Osteocyte (in vitro differentiated cells): ENCODE results near the gene MOG. TPM values are rescaled to one million over a fixed set of nuclear protein-coding genes. Genes with fewer than 3 reads are reported as not detected.

Source experiments
- DNase-seq: peaks from one replicate; pipeline ENCODE4 v3.0.0; 2021; ENCODE audit warnings: mixed read lengths; ENCODE audit not compliant: unreplicated experiment; ENCODE audit errors: extremely low spot score
- H3K27ac Mint-ChIP-seq: one replicate; pipeline ENCODE4 v1.8.0; 2021; ENCODE audit warnings: mild to moderate bottlenecking, mixed read lengths; ENCODE audit not compliant: unreplicated experiment
- H3K27me3 Mint-ChIP-seq: one replicate; pipeline ENCODE4 v1.8.0; 2021; ENCODE audit warnings: mixed read lengths; ENCODE audit not compliant: unreplicated experiment
- H3K36me3 Mint-ChIP-seq: one replicate; pipeline ENCODE4 v1.8.0; 2021; ENCODE audit warnings: mixed read lengths; ENCODE audit not compliant: unreplicated experiment
- H3K4me1 Mint-ChIP-seq: one replicate; pipeline ENCODE4 v1.8.0; 2021; ENCODE audit warnings: mixed read lengths; ENCODE audit not compliant: unreplicated experiment
- H3K4me3 Mint-ChIP-seq: one replicate; pipeline ENCODE4 v1.8.0; 2021; ENCODE audit warnings: mild to moderate bottlenecking, moderate library complexity, mixed read lengths; ENCODE audit not compliant: unreplicated experiment
- H3K9me3 Mint-ChIP-seq: one replicate; pipeline ENCODE4 v1.8.0; 2021; ENCODE audit warnings: mixed read lengths; ENCODE audit not compliant: unreplicated experiment
- total RNA-seq: library from RNA; stranded (reverse); gene quantifications from 2 replicates; pipeline ENCODE4 v1.2.1, GENCODE V29; 2021
- TF ChIP-seq, protein P1 (sequence below): fragments of 200-600 bp; sonication (generic); IDR thresholded peaks from 2 replicates; pipeline ENCODE4 v1.5.0; 2021; ENCODE audit warnings: antibody characterized with exemption, mild to moderate bottlenecking, moderate library complexity

Gene MOG
- total RNA-seq, 1 donor from 2014 or later: not detected

DNA sequence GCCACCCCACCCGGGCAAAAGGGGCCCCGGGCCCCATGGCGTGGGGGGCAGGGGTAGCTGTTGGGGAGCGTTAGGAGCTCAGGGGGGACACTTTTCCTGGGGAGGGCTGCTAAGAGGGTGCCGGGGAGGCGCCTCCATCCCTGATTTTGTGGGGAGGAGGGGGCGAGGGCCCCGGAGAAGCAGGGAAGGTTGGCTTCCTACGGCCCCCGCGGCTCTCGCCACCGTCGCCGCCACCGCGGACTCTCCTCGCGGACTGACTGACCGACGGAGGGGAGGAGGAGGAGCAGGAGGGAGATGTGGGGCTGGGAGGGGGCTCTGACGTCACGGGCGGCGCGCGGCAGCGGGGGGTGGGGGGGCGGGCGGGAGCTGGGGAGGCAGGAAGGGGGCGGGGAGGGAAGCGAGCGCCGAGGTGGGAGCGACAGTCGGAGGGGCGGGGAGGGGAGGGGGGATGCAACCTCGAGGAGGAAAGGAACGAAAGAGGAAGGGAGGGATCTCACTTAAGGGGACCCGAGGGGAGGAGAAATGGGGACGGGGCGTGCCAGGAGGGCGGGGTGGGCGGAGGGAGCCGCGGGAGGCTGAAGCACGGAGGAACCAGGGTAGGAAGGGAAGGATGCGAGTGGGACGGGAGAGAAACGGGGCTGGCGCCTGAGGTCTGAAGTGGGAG lies 29.0 kb upstream of the MOG start:
- H3K4me1 Mint-ChIP-seq: peaks cover 70% of the 10 kb centered on the region
- H3K9me3 Mint-ChIP-seq: no peaks in the 10 kb centered on the region
- TF ChIP-seq, protein P1, sequence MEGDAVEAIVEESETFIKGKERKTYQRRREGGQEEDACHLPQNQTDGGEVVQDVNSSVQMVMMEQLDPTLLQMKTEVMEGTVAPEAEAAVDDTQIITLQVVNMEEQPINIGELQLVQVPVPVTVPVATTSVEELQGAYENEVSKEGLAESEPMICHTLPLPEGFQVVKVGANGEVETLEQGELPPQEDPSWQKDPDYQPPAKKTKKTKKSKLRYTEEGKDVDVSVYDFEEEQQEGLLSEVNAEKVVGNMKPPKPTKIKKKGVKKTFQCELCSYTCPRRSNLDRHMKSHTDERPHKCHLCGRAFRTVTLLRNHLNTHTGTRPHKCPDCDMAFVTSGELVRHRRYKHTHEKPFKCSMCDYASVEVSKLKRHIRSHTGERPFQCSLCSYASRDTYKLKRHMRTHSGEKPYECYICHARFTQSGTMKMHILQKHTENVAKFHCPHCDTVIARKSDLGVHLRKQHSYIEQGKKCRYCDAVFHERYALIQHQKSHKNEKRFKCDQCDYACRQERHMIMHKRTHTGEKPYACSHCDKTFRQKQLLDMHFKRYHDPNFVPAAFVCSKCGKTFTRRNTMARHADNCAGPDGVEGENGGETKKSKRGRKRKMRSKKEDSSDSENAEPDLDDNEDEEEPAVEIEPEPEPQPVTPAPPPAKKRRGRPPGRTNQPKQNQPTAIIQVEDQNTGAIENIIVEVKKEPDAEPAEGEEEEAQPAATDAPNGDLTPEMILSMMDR: no peak
- peak overlapping the region; percentile 87 for H3K27ac Mint-ChIP-seq
- H3K27me3 Mint-ChIP-seq: no peaks in the 10 kb centered on the region
- peak; percentile 88 for DNase-seq
- H3K4me3 Mint-ChIP-seq: peak overlapping the region; percentile 90
- peaks cover 12% of the 10 kb centered on the region for H3K36me3 Mint-ChIP-seq

- Mint-ChIP-seq H3K27me3 (no peaks in the 10 kb centered on the region), H3K9me3 (no peaks in the 10 kb centered on the region), H3K27ac (peak overlapping the region; percentile 87), H3K36me3 (peaks cover 6% of the 10 kb centered on the region), H3K4me3 (peak overlapping the region; percentile 90), H3K4me1 (peaks cover 74% of the 10 kb centered on the region)
- TF ChIP-seq, protein P1: peak; percentile 83
- peak; percentile 92 for DNase-seq
Observed at GRCh38 chr6:29628419-29629281, 28.2 kb upstream of the MOG start.

DNA sequence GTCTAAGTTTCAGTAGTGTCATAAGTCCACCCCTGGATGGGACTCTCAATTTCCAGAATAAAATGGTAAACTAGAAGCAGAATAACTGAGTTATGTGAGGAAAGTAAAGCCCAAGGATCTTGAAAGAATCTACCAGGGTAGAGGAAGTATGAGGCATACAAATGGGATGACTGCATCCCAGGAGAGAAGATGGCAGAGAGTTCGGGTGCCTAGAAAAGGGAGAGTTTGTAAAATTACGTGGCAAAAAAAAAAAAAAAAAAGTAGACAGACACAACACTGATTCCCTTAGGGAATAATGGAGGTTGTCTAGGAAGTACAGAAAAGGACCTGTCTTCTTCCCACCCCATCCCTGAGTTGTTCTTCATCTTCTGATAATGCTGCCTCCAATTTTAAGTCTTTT lies 27.3 kb upstream of the MOG start:
- Mint-ChIP-seq H3K4me3 (peak overlapping the region; percentile 90), H3K27me3 (no peaks in the 10 kb centered on the region), H3K9me3 (no peaks in the 10 kb centered on the region), H3K27ac (no peak overlapping the region), H3K4me1 (peaks cover 70% of the 10 kb centered on the region), H3K36me3 (no peaks in the 10 kb centered on the region)
- TF ChIP-seq, protein P1: no peak
- DNase-seq: no peak

DNA sequence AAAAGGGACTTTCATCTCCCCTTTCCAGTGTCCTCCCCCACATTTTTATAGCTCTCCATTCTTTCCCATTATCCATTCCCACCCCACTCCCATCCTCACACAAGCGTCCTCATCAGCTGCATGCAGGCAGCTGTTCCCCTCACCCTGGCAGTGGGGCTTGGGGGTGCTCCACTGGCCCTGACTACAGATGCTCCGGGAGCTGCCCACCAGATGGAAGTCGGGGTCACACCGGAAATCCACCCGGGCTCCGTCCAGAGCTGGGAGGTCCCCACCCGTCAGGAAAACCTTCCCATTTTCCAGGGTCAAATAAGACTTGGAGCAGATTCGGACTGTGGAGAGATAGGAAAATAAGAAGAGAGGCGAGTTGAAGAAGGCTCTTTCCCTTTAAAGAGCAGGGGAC lies 26.6 kb upstream of the MOG start:
- H3K36me3 Mint-ChIP-seq: no peaks in the 10 kb centered on the region
- H3K27ac Mint-ChIP-seq: no peak overlapping the region
- TF ChIP-seq, protein P1: no peak
- peak overlapping the region; percentile 10 for H3K4me3 Mint-ChIP-seq
- H3K9me3 Mint-ChIP-seq: no peaks in the 10 kb centered on the region
- H3K4me1 Mint-ChIP-seq: peaks cover 63% of the 10 kb centered on the region
- DNase-seq: no peak
- H3K27me3 Mint-ChIP-seq: no peaks in the 10 kb centered on the region

DNA sequence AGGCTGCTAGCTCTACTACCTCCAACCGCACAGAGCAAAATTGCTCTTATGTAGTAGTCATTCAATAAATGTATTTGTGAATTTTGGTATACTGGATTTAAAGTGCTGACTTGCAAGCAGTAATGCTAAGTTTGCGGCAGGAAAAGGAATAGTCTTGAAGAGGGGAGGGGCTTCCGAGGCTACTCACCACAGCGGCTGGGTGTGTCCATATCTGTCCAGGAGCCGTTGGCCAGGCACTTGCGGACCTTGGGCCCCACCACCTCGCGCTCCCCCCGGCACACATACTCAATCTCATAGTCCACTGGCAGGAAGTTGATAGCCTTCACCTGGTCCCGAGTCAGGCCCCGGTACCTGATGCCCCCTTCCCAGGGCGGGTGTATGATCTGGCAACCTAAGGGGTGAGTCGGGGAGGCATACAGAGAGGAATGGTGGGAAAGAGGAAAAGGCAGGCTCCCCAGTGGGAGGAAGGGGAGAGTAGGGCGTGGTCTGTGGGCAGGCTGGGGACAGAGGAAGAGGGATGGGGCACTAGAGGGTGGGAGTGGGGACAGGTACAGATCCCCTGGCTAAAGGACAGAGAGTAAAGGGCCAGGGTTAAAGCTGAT lies 25.6 kb upstream of the MOG start:
- no peaks in the 10 kb centered on the region for H3K27me3 Mint-ChIP-seq
- peak overlapping the region; percentile 93 for H3K4me3 Mint-ChIP-seq
- no peak for DNase-seq
- H3K9me3 Mint-ChIP-seq: no peaks in the 10 kb centered on the region
- TF ChIP-seq, protein P1: no peak
- H3K27ac Mint-ChIP-seq: peak overlapping the region; percentile 74
- no peaks in the 10 kb centered on the region for H3K36me3 Mint-ChIP-seq
- H3K4me1 Mint-ChIP-seq: peaks cover 53% of the 10 kb centered on the region
